HL-60 (cell line): ENCODE data around the gene CIROP.

Source experiments
- CTCF ChIP-seq: IDR thresholded peaks from one replicate; pipeline ENCODE4 v1.5.1; 2011; ENCODE audit warnings: low read length, control low read depth, inconsistent platforms; ENCODE audit not compliant: insufficient read depth
- GABPA ChIP-seq: IDR thresholded peaks from 2 replicates; pipeline ENCODE4 v1.6.1; 2012; ENCODE audit warnings: low read depth
- POLR2AphosphoS5 ChIP-seq: IDR thresholded peaks from 2 replicates; pipeline ENCODE4 v1.6.1; 2012; ENCODE audit warnings: low read depth
- REST ChIP-seq: IDR thresholded peaks from 2 replicates; pipeline ENCODE4 v1.6.1; 2012; ENCODE audit warnings: low read depth; ENCODE audit not compliant: insufficient replicate concordance

- TF ChIP-seq CTCF = no peak
- no peak for TF ChIP-seq REST
- TF ChIP-seq GABPA = no peak
- TF ChIP-seq POLR2AphosphoS5 = no peak
Observed at GRCh38 chr14:23145794-23146350, 41.1 kb upstream of the CIROP start.
